Stimulated activated naive CD4-positive, alpha-beta T cell treated with Interleukin-2 at 50 U/mL for 16 hours (primary cell): Measurements from ENCODE around the gene ADAMTS16.

Experiments used
- DNase-seq: peaks from one replicate; lab custom pipeline; 2025; lab: John Stamatoyannopoulos, UW

The ADAMTS16 gene

GRCh38 chr5:5141625-5142525, 1.7 kb downstream of the ADAMTS16 start:
- DNase-seq, result peak; percentile 10

GRCh38 chr5:5144441-5144840, 4.3 kb downstream of the ADAMTS16 start:
- no peak for DNase-seq

GRCh38 chr5:5145651-5146529, 5.8 kb downstream of the ADAMTS16 start:
- no peak for DNase-seq

- DNase-seq, result no peak
These were observed 6.5 kb downstream of the ADAMTS16 start for GRCh38 chr5:5146530-5147160.

- no peak for DNase-seq
These were observed 9.0 kb downstream of the ADAMTS16 start for GRCh38 chr5:5149154-5149553.

GRCh38 chr5:5150667-5151066, 10.5 kb downstream of the ADAMTS16 start:
- DNase-seq, result no peak

- no peak for DNase-seq
These were observed 14.6 kb downstream of the ADAMTS16 start for GRCh38 chr5:5154733-5155132.

- no peak for DNase-seq
These were observed 15.5 kb downstream of the ADAMTS16 start for GRCh38 chr5:5155617-5156016.

- no peak for DNase-seq
These were observed 16.4 kb downstream of the ADAMTS16 start for GRCh38 chr5:5156471-5157082.

GRCh38 chr5:5158472-5158895, 18.4 kb downstream of the ADAMTS16 start:
- no peak for DNase-seq

- DNase-seq, result no peak
These were observed 19.4 kb downstream of the ADAMTS16 start for GRCh38 chr5:5159282-5160103.

GRCh38 chr5:5164163-5164562, 24.0 kb downstream of the ADAMTS16 start:
- no peak for DNase-seq

GRCh38 chr5:5165541-5166002, 25.4 kb downstream of the ADAMTS16 start:
- no peak for DNase-seq

GRCh38 chr5:5169466-5169865, 29.3 kb downstream of the ADAMTS16 start:
- DNase-seq, result no peak

- no peak for DNase-seq
These were observed 38.0 kb downstream of the ADAMTS16 start for GRCh38 chr5:5178136-5178535.

GRCh38 chr5:5178580-5178979, 38.5 kb downstream of the ADAMTS16 start:
- DNase-seq, result no peak

- DNase-seq, result no peak
These were observed 38.9 kb downstream of the ADAMTS16 start for GRCh38 chr5:5179079-5179478.

GRCh38 chr5:5179597-5179996, 39.5 kb downstream of the ADAMTS16 start:
- no peak for DNase-seq

GRCh38 chr5:5181650-5182324, 41.7 kb downstream of the ADAMTS16 start:
- DNase-seq, result no peak

- no peak for DNase-seq
These were observed 42.5 kb downstream of the ADAMTS16 start for GRCh38 chr5:5182508-5183188.
